Testis (tissue), 2 donors: ENCODE measurements around the gene GOSR1.

ENCODE experiments used
- POLR2A ChIP-seq: fragments of 450-650 bp; IDR thresholded peaks from one replicate; pipeline ENCODE4 v1.6.1; 2017; ENCODE audit warnings: antibody characterized with exemption, mild to moderate bottlenecking, moderate library complexity
- TF ChIP-seq, protein P1 (sequence below), 3 experiments: fragments of 450-650 bp in 2 of 3; fragments of 200-600 bp in 1 of 3; sonication (generic) in 1 of 3; IDR thresholded peaks; one replicate each; pipeline ENCODE4 v1.5.1; 2016 to 2019; ENCODE audit warnings: antibody characterized with exemption in 3 of 3, mild to moderate bottlenecking in 2 of 3, moderate library complexity in 1 of 3

DNA sequence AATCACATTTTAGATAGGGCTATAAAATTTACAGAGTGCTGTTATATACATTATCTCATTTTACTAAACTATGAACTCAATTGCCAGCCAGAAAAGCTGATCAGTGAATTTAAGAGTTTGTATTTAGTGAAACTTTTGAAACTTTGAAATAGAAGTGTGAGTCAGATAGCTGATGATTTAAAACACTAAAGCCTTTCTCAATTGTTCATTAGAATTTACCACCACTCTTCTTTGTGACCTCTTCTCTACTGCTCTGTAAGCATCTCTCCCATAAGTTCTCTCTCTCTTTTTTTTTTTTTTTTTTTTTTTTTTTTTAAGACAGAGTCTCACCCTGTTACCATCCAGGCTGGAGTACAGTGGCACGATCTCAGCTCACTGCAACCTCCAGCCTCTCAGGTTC lies 43.7 kb downstream of the GOSR1 start:
- TF ChIP-seq, protein P1, sequence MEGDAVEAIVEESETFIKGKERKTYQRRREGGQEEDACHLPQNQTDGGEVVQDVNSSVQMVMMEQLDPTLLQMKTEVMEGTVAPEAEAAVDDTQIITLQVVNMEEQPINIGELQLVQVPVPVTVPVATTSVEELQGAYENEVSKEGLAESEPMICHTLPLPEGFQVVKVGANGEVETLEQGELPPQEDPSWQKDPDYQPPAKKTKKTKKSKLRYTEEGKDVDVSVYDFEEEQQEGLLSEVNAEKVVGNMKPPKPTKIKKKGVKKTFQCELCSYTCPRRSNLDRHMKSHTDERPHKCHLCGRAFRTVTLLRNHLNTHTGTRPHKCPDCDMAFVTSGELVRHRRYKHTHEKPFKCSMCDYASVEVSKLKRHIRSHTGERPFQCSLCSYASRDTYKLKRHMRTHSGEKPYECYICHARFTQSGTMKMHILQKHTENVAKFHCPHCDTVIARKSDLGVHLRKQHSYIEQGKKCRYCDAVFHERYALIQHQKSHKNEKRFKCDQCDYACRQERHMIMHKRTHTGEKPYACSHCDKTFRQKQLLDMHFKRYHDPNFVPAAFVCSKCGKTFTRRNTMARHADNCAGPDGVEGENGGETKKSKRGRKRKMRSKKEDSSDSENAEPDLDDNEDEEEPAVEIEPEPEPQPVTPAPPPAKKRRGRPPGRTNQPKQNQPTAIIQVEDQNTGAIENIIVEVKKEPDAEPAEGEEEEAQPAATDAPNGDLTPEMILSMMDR (IDR thresholded peaks at IDR 0.05): no peak
- TF ChIP-seq POLR2A: no peak
